Measurements from ENCODE around the gene MAMSTR.
"Not testable (repeated sequence)": the region's sequence is repeated elsewhere in the genome, so short reads cannot be mapped to it uniquely, and the experiment has no call there.

The MAMSTR gene

GRCh38 chr19:48718711-48719231, 754 bp downstream of the MAMSTR start:
- no peak for DNase-seq

- not testable (repeated sequence) for DNase-seq
Observed at GRCh38 chr19:48718106-48718505, 1.4 kb downstream of the MAMSTR start.

- DNase-seq, result no peak
Observed at GRCh38 chr19:48716562-48717291, 2.8 kb downstream of the MAMSTR start.

- DNase-seq, result no peak
Observed at GRCh38 chr19:48715681-48716171, 3.8 kb downstream of the MAMSTR start.

- no peak for DNase-seq
Observed at GRCh38 chr19:48714759-48715675, 4.5 kb downstream of the MAMSTR start.

GRCh38 chr19:48713864-48714755, 5.4 kb downstream of the MAMSTR start:
- DNase-seq, result peak; percentile 99

GRCh38 chr19:48713041-48713863, 6.3 kb downstream of the MAMSTR start:
- DNase-seq, result no peak

GRCh38 chr19:48711106-48711662, 8.3 kb downstream of the MAMSTR start:
- no peak for DNase-seq

- no peak for DNase-seq
Observed at GRCh38 chr19:48708471-48708870, 11.1 kb downstream of the MAMSTR start.

GRCh38 chr19:48705431-48705830, 14.1 kb downstream of the MAMSTR start:
- DNase-seq, result no peak

- no peak for DNase-seq
Observed at GRCh38 chr19:48703316-48703715, 16.2 kb downstream of the MAMSTR start.

GRCh38 chr19:48702701-48703100, 16.8 kb downstream of the MAMSTR start:
- no peak for DNase-seq

- DNase-seq, result no peak
Observed at GRCh38 chr19:48698046-48698445, 21.5 kb downstream of the MAMSTR start.

GRCh38 chr19:48696353-48697010, 23.0 kb downstream of the MAMSTR start:
- DNase-seq, result no peak

GRCh38 chr19:48695743-48696352, 23.7 kb downstream of the MAMSTR start, which contains the start of gene FUT2:
TSS of gene FUT2 (plus strand) at chr19:48695971. CDS start at chr19:48702957, 6,986 bp downstream.
- no peak for DNase-seq

- not testable (repeated sequence) for DNase-seq
Observed at GRCh38 chr19:48693629-48694028, 25.9 kb downstream of the MAMSTR start.

GRCh38 chr19:48689449-48689848, 30.1 kb downstream of the MAMSTR start:
- no peak for DNase-seq

- no peak for DNase-seq
Observed at GRCh38 chr19:48687776-48688175, 31.7 kb downstream of the MAMSTR start.

GRCh38 chr19:48686637-48687036, 32.9 kb downstream of the MAMSTR start:
- DNase-seq, result not testable (repeated sequence)

- DNase-seq, result no peak
Observed at GRCh38 chr19:48686088-48686487, 33.4 kb downstream of the MAMSTR start.

Measured in amniotic stem cell (primary cell).